ENCODE results near the gene LYST. TPM values are rescaled to one million over a fixed set of nuclear protein-coding genes. Genes with fewer than 3 reads are reported as not detected.

LYST gene
- total RNA-seq, 1 experiment from 2014 or later, result 11.9 TPM

DNA sequence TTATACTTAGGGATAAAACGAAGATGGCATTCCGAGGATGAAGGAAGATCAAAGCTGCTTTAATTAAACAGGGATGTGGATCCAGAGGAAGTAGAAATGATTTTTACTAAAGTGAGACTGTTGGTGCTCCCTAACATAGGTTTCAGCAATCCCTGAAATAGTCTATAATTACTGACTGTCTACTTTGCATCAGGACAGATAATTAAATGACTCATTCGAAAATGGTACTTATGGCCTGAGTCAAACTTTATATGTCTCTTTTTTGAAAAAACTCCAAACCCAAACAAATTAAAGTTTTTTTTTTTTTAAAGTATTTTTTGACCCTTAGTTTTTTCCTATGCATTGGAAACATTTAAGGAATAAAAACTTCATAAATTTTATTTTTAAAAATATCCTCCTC, 90.3 kb downstream of the LYST start:
- CTCF ChIA-PET, result no interaction called here
- intact Hi-C loops (cut with micrococcal nuclease; ENCODE audit: unreplicated experiment), result no loop called here
- Mint-ChIP-seq H3K9me3 (ENCODE audit: low read depth, unreplicated experiment) (no peaks in the 10 kb centered on the region), H3K27me3 (ENCODE audit: unreplicated experiment) (no peaks in the 10 kb centered on the region), H3K36me3 (ENCODE audit: insufficient read depth, unreplicated experiment) (no peaks in the 10 kb centered on the region), H3K27ac (ENCODE audit: unreplicated experiment) (no peak overlapping the region), H3K4me3 (ENCODE audit: low read depth, unreplicated experiment) (no peak overlapping the region), H3K4me1 (ENCODE audit: low read depth, unreplicated experiment) (no peaks in the 10 kb centered on the region)
- BruUV-seq (replicated peaks), result no TSS peak
- TF ChIP-seq, protein P1, sequence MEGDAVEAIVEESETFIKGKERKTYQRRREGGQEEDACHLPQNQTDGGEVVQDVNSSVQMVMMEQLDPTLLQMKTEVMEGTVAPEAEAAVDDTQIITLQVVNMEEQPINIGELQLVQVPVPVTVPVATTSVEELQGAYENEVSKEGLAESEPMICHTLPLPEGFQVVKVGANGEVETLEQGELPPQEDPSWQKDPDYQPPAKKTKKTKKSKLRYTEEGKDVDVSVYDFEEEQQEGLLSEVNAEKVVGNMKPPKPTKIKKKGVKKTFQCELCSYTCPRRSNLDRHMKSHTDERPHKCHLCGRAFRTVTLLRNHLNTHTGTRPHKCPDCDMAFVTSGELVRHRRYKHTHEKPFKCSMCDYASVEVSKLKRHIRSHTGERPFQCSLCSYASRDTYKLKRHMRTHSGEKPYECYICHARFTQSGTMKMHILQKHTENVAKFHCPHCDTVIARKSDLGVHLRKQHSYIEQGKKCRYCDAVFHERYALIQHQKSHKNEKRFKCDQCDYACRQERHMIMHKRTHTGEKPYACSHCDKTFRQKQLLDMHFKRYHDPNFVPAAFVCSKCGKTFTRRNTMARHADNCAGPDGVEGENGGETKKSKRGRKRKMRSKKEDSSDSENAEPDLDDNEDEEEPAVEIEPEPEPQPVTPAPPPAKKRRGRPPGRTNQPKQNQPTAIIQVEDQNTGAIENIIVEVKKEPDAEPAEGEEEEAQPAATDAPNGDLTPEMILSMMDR (IDR thresholded peaks at IDR 0.05; ENCODE audit: unreplicated experiment), result no peak
- DNase-seq, result no peak

- intact Hi-C loops (cut with micrococcal nuclease; ENCODE audit: unreplicated experiment), result no loop called here
- Mint-ChIP-seq H3K27ac (ENCODE audit: unreplicated experiment) (no peak overlapping the region), H3K4me3 (ENCODE audit: low read depth, unreplicated experiment) (no peak overlapping the region), H3K4me1 (ENCODE audit: low read depth, unreplicated experiment) (no peaks in the 10 kb centered on the region), H3K36me3 (ENCODE audit: insufficient read depth, unreplicated experiment) (no peaks in the 10 kb centered on the region), H3K27me3 (ENCODE audit: unreplicated experiment) (no peaks in the 10 kb centered on the region), H3K9me3 (ENCODE audit: low read depth, unreplicated experiment) (no peaks in the 10 kb centered on the region)
- BruUV-seq (replicated peaks), result no TSS peak
- no peak for DNase-seq
- CTCF ChIA-PET, result no interaction called here
- TF ChIP-seq, protein P1 (IDR thresholded peaks at IDR 0.05; ENCODE audit: unreplicated experiment), result no peak
Measured at GRCh38 chr1:235775246-235775860, 91.4 kb downstream of the LYST start.

DNA sequence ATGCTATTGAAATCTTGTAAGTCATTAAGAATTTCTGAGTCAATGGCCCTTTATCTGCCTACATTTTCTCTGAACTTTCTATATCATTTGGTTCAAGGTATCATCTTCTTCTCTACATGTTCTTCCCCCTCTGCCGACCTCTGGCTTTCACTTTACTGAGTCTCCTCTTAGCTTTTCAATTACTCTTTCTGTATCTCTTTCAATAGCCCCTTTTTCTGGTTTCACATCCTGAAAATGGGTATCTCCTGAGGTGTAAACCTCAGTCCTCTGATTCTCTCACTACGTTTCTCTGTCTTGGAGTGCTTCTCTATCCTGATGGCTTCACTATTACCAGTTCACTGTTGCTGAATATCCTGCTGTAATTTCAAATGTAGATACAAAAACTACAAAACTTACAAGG, 98.9 kb downstream of the LYST start:
- no peak for DNase-seq
- TF ChIP-seq, protein P1 (IDR thresholded peaks at IDR 0.05; ENCODE audit: unreplicated experiment), result no peak
- H3K4me1 Mint-ChIP-seq (ENCODE audit: low read depth, unreplicated experiment), result no peaks in the 10 kb centered on the region
- intact Hi-C loops (cut with micrococcal nuclease; ENCODE audit: unreplicated experiment), result no loop called here
- no peaks in the 10 kb centered on the region for H3K27me3 Mint-ChIP-seq (ENCODE audit: unreplicated experiment)
- no peaks in the 10 kb centered on the region for H3K36me3 Mint-ChIP-seq (ENCODE audit: insufficient read depth, unreplicated experiment)
- CTCF ChIA-PET, result no interaction called here
- H3K27ac Mint-ChIP-seq (ENCODE audit: unreplicated experiment), result no peak overlapping the region
- no peak overlapping the region for H3K4me3 Mint-ChIP-seq (ENCODE audit: low read depth, unreplicated experiment)
- BruUV-seq (replicated peaks), result no TSS peak
- no peaks in the 10 kb centered on the region for H3K9me3 Mint-ChIP-seq (ENCODE audit: low read depth, unreplicated experiment)

GRCh38 chr1:235766794-235767285, 99.9 kb downstream of the LYST start:
- H3K27ac Mint-ChIP-seq (ENCODE audit: unreplicated experiment), result no peak overlapping the region
- no peak for DNase-seq
- no TSS peak for BruUV-seq (replicated peaks)
- no peaks in the 10 kb centered on the region for H3K27me3 Mint-ChIP-seq (ENCODE audit: unreplicated experiment)
- H3K4me1 Mint-ChIP-seq (ENCODE audit: low read depth, unreplicated experiment), result no peaks in the 10 kb centered on the region
- no peaks in the 10 kb centered on the region for H3K36me3 Mint-ChIP-seq (ENCODE audit: insufficient read depth, unreplicated experiment)
- TF ChIP-seq, protein P1 (IDR thresholded peaks at IDR 0.05; ENCODE audit: unreplicated experiment), result no peak
- no peaks in the 10 kb centered on the region for H3K9me3 Mint-ChIP-seq (ENCODE audit: low read depth, unreplicated experiment)
- CTCF ChIA-PET, result interaction anchor here (0.7 kb wide), 1 partner anchor 241 kb away, joined by 3 read pairs; no protein-coding TSS in a partner anchor
- intact Hi-C loops (cut with micrococcal nuclease; ENCODE audit: unreplicated experiment), result no loop called here
- no peak overlapping the region for H3K4me3 Mint-ChIP-seq (ENCODE audit: low read depth, unreplicated experiment)

Measured in Calu3 (cell line).